ENCODE results near the gene USPL1.
"Not testable (repeated sequence)": the region's sequence is repeated elsewhere in the genome, so short reads cannot be mapped to it uniquely, and the experiment has no call there.

Gene USPL1

GRCh38 chr13:30587739-30588138 lies 30.0 kb upstream of the USPL1 start:
- Histone ChIP-seq H3K4me3 (ENCODE audit: low read depth in 1 of 2, low read length in 2 of 2) (no peak overlapping the region), H3K36me3 (ENCODE audit: insufficient read depth, low read length) (no peaks in the 10 kb centered on the region)

DNA sequence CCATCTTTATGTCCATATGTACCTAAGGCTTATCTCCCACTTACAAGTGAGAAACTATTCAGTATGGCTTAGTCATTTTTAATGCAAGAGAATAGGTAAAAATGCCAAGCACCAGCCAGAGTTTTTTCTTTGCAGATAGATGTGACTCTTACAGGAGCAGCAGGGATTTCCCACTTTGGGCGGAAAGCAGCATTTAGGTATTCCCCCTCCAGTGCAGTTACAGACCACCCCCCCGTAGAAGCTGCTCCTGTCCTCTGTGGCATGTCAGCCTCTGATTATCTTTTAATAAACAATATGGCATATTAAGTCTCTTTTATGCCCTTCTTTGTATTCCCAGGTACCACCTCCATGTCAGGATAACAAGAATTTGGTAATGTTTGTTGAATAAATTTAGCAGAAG lies 24.7 kb upstream of the USPL1 start:
- Histone ChIP-seq H3K4me1 (ENCODE audit: insufficient read depth, low read length) (no peaks in the 10 kb centered on the region), H3K4me3 (ENCODE audit: low read depth in 1 of 2, low read length in 2 of 2) (no peak overlapping the region), H3K9ac (ENCODE audit: low read length) (no peak overlapping the region), H3K27ac (ENCODE audit: low read depth, low read length) (no peak overlapping the region), H3K36me3 (ENCODE audit: insufficient read depth, low read length) (no peaks in the 10 kb centered on the region), H3K9me3 (ENCODE audit: low read length) (no peaks in the 10 kb centered on the region), H3K27me3 (ENCODE audit: control insufficient read depth in 1 of 2, insufficient read depth in 2 of 2, low read length in 2 of 2) (no peaks in the 10 kb centered on the region)

More at GRCh38 chr13:30587739-30588138, 30.0 kb upstream of the USPL1 start:
- no peaks in the 10 kb centered on the region for H3K27me3 ChIP-seq (ENCODE audit: control insufficient read depth in 1 of 2, insufficient read depth in 2 of 2, low read length in 2 of 2)
- H3K4me1 ChIP-seq (ENCODE audit: insufficient read depth, low read length) = no peaks in the 10 kb centered on the region
- H3K9me3 ChIP-seq (ENCODE audit: low read length) = no peaks in the 10 kb centered on the region
- no peak overlapping the region for H3K27ac ChIP-seq (ENCODE audit: low read depth, low read length)
- no peak overlapping the region for H3K9ac ChIP-seq (ENCODE audit: low read length)

GRCh38 chr13:30600496-30600895 lies 17.2 kb upstream of the USPL1 start:
- Histone ChIP-seq H3K27me3 (ENCODE audit: control insufficient read depth in 1 of 2, insufficient read depth in 2 of 2, low read length in 2 of 2) (no peaks in the 10 kb centered on the region), H3K36me3 (ENCODE audit: insufficient read depth, low read length) (no peaks in the 10 kb centered on the region), H3K9me3 (ENCODE audit: low read length) (no peaks in the 10 kb centered on the region), H3K27ac (ENCODE audit: low read depth, low read length) (no peak overlapping the region), H3K4me3 (ENCODE audit: low read depth in 1 of 2, low read length in 2 of 2) (no peak overlapping the region), H3K9ac (ENCODE audit: low read length) (no peak overlapping the region), H3K4me1 (ENCODE audit: insufficient read depth, low read length) (no peaks in the 10 kb centered on the region)

GRCh38 chr13:30601836-30602235 lies 15.9 kb upstream of the USPL1 start:
- no peaks in the 10 kb centered on the region for H3K27me3 ChIP-seq (ENCODE audit: control insufficient read depth in 1 of 2, insufficient read depth in 2 of 2, low read length in 2 of 2)
- H3K4me3 ChIP-seq (ENCODE audit: low read depth in 1 of 2, low read length in 2 of 2) = no peak overlapping the region
- no peaks in the 10 kb centered on the region for H3K9me3 ChIP-seq (ENCODE audit: low read length)
- no peaks in the 10 kb centered on the region for H3K36me3 ChIP-seq (ENCODE audit: insufficient read depth, low read length)
- H3K4me1 ChIP-seq (ENCODE audit: insufficient read depth, low read length) = no peaks in the 10 kb centered on the region
- no peak overlapping the region for H3K27ac ChIP-seq (ENCODE audit: low read depth, low read length)
- H3K9ac ChIP-seq (ENCODE audit: low read length) = no peak overlapping the region

DNA sequence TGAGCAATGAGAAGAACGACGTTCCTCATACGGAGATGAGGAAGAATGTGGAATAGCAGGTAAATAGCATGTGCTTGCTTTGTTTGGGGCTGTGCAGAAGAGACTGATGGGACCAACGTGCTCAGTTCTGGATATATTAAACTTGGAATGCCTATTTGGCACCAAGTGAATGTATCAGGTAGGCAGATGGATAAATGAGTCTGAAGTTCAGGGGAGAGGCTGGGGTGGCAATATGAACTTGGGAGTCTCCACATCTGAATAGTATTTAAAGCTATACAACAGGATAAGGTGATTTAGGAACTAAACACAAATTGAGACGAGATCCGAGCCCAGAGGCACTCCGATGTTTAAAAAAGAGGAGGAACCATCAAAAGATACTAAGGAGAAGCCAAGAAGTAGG lies 12.7 kb upstream of the USPL1 start:
- Histone ChIP-seq H3K27me3 (ENCODE audit: control insufficient read depth in 1 of 2, insufficient read depth in 2 of 2, low read length in 2 of 2) (no peaks in the 10 kb centered on the region), H3K9ac (ENCODE audit: low read length) (no peak overlapping the region), H3K27ac (ENCODE audit: low read depth, low read length) (no peak overlapping the region), H3K36me3 (ENCODE audit: insufficient read depth, low read length) (no peaks in the 10 kb centered on the region), H3K4me3 (ENCODE audit: low read depth in 1 of 2, low read length in 2 of 2) (no peak overlapping the region), H3K4me1 (ENCODE audit: insufficient read depth, low read length) (no peaks in the 10 kb centered on the region), H3K9me3 (ENCODE audit: low read length) (no peaks in the 10 kb centered on the region)

DNA sequence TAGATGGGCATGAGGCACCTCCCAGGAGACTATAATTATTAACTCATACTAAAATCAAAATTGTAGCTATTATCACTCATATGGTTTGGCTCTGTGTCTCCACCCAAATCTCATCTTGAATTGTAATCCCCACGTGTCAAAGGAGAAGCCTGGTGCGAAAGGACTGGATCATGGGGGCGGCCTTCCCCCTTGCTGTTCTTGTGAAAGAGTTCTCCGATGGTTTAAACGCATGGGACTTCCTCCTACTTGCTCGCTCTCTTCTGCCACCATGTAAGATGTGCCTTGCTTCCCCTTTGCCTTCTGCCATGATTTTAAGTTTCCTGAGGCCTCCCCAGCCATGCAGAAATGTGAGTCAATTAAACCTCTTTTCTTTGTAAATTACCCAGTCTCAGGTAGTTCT lies 10.5 kb upstream of the USPL1 start:
- not testable (repeated sequence) for H3K27me3 ChIP-seq (ENCODE audit: control insufficient read depth in 1 of 2, insufficient read depth in 2 of 2, low read length in 2 of 2); H3K9me3 ChIP-seq (ENCODE audit: low read length); H3K27ac ChIP-seq (ENCODE audit: low read depth, low read length); H3K9ac ChIP-seq (ENCODE audit: low read length); H3K36me3 ChIP-seq (ENCODE audit: insufficient read depth, low read length); H3K4me1 ChIP-seq (ENCODE audit: insufficient read depth, low read length); H3K4me3 ChIP-seq (ENCODE audit: low read depth in 1 of 2, low read length in 2 of 2)

GRCh38 chr13:30607908-30608307 lies 9.8 kb upstream of the USPL1 start:
- Histone ChIP-seq H3K9me3 (ENCODE audit: low read length) (no peaks in the 10 kb centered on the region), H3K9ac (ENCODE audit: low read length) (no peak overlapping the region), H3K4me1 (ENCODE audit: insufficient read depth, low read length) (no peaks in the 10 kb centered on the region), H3K36me3 (ENCODE audit: insufficient read depth, low read length) (no peaks in the 10 kb centered on the region), H3K27me3 (ENCODE audit: control insufficient read depth in 1 of 2, insufficient read depth in 2 of 2, low read length in 2 of 2) (no peaks in the 10 kb centered on the region), H3K4me3 (ENCODE audit: low read depth in 1 of 2, low read length in 2 of 2) (no peak overlapping the region), H3K27ac (ENCODE audit: low read depth, low read length) (no peak overlapping the region)

GRCh38 chr13:30608364-30608763 lies 9.4 kb upstream of the USPL1 start:
- H3K4me1 ChIP-seq (ENCODE audit: insufficient read depth, low read length) = no peaks in the 10 kb centered on the region
- H3K27me3 ChIP-seq (ENCODE audit: control insufficient read depth in 1 of 2, insufficient read depth in 2 of 2, low read length in 2 of 2) = no peaks in the 10 kb centered on the region
- H3K27ac ChIP-seq (ENCODE audit: low read depth, low read length) = no peak overlapping the region
- no peak overlapping the region for H3K9ac ChIP-seq (ENCODE audit: low read length)
- H3K9me3 ChIP-seq (ENCODE audit: low read length) = no peaks in the 10 kb centered on the region
- H3K36me3 ChIP-seq (ENCODE audit: insufficient read depth, low read length) = no peaks in the 10 kb centered on the region
- H3K4me3 ChIP-seq (ENCODE audit: low read depth in 1 of 2, low read length in 2 of 2) = no peak overlapping the region

- H3K9ac ChIP-seq (ENCODE audit: low read length) = no peak overlapping the region
- H3K27me3 ChIP-seq (ENCODE audit: control insufficient read depth in 1 of 2, insufficient read depth in 2 of 2, low read length in 2 of 2) = no peaks in the 10 kb centered on the region
- no peaks in the 10 kb centered on the region for H3K9me3 ChIP-seq (ENCODE audit: low read length)
- no peaks in the 10 kb centered on the region for H3K36me3 ChIP-seq (ENCODE audit: insufficient read depth, low read length)
- H3K4me3 ChIP-seq (ENCODE audit: low read depth in 1 of 2, low read length in 2 of 2) = no peak overlapping the region
- H3K4me1 ChIP-seq (ENCODE audit: insufficient read depth, low read length) = peaks cover 5% of the 10 kb centered on the region
- H3K27ac ChIP-seq (ENCODE audit: low read depth, low read length) = no peak overlapping the region
These were observed 7.4 kb upstream of the USPL1 start for GRCh38 chr13:30610311-30610710.

DNA sequence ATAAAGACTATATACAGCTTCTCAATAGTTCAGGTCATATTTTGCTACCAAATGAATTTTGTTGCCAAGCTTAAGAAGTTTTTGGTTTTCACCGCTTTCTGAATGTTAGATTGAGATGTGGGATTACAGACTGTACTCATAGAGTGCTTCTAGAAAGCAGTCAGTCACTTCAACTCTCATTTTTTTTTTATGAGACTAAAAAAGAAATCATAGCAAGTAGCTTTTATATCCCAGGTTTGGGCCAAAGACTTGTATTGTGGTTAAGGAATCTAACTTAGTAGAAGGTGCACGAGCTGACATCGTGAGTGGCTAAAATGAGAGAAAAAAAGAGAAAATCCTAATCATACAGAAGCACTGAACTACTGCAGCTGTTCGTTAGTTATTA lies 2.2 kb upstream of the USPL1 start:
- no peaks in the 10 kb centered on the region for H3K9me3 ChIP-seq (ENCODE audit: low read length)
- H3K27me3 ChIP-seq (ENCODE audit: control insufficient read depth in 1 of 2, insufficient read depth in 2 of 2, low read length in 2 of 2) = no peaks in the 10 kb centered on the region
- H3K9ac ChIP-seq (ENCODE audit: low read length) = peak overlapping the region; percentile 97

DNA sequence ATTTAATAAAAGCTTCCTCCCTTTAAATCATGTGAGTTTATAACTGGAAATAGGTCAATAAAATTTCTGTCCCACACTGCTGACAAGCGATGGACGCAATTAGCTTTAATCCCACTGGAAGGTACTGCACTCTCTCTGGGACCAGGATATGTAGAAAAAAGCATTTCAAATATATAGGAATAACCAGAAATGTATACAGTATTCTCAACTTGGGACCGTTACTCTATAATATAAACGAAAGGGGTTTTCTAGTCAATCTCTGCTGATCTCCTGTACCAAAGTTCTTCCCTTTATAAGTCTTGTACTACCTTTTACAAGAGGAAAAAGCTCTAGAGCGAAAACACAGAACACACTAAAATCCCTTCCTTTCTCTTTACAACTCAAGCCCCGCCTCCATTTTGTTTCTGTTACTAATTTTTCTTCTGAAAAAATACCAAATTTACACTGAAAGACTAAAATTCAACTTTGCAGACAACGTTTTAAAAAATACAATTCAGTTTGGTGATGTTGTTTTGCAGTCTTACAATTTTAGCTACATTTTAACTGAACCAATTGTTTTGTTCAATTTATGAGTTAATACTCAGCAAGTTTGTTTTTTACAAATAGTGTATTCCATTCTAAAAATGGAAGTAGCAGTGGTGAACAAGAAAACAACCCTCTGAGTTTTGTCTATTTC lies 1.7 kb upstream of the USPL1 start:
- peak overlapping the region; percentile 100 for H3K27ac ChIP-seq (ENCODE audit: low read depth, low read length)
- peaks cover 25% of the 10 kb centered on the region for H3K4me1 ChIP-seq (ENCODE audit: insufficient read depth, low read length)
- no peaks in the 10 kb centered on the region for H3K9me3 ChIP-seq (ENCODE audit: low read length)
- peak overlapping the region; percentile 45 to 85 for H3K4me3 ChIP-seq (ENCODE audit: low read depth in 1 of 2, low read length in 2 of 2)
- peak overlapping the region; percentile 97 for H3K9ac ChIP-seq (ENCODE audit: low read length)
- no peaks in the 10 kb centered on the region for H3K27me3 ChIP-seq (ENCODE audit: control insufficient read depth in 1 of 2, insufficient read depth in 2 of 2, low read length in 2 of 2)
- no peaks in the 10 kb centered on the region for H3K36me3 ChIP-seq (ENCODE audit: insufficient read depth, low read length)

More for the DNA sequence above, 2.2 kb upstream of the USPL1 start:
- Histone ChIP-seq H3K36me3 (ENCODE audit: insufficient read depth, low read length) (no peaks in the 10 kb centered on the region), H3K4me3 (ENCODE audit: low read depth in 1 of 2, low read length in 2 of 2) (peak overlapping the region; percentile 24 to 85), H3K4me1 (ENCODE audit: insufficient read depth, low read length) (peaks cover 23% of the 10 kb centered on the region), H3K27ac (ENCODE audit: low read depth, low read length) (peak overlapping the region; percentile 100)

DNA sequence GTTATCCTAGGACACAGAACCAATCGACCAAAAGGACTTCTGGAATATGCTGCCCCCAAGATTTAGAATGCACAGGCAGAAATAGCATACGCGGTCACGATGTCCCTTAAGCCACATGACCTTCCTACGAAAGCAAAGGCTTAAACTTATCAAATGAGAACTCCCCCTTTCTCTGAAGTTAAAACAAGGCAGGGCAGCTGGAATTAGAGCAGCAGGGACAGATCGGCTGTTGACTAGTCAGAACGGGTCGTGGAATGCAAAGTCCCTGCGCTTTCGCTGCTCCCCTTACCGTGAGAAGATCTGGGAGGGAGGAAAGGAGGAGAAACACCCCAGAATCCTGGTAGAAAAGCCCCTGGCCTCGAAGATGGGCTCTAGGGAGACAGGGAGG lies 799 bp upstream of the USPL1 start:
- H3K27me3 ChIP-seq (ENCODE audit: control insufficient read depth in 1 of 2, insufficient read depth in 2 of 2, low read length in 2 of 2) = no peaks in the 10 kb centered on the region

More for the DNA sequence above, 799 bp upstream of the USPL1 start:
- peak overlapping the region; percentile 45 to 85 for H3K4me3 ChIP-seq (ENCODE audit: low read depth in 1 of 2, low read length in 2 of 2)
- peaks cover under 1% of the 10 kb centered on the region for H3K36me3 ChIP-seq (ENCODE audit: insufficient read depth, low read length)
- peak overlapping the region; percentile 100 for H3K27ac ChIP-seq (ENCODE audit: low read depth, low read length)
- H3K4me1 ChIP-seq (ENCODE audit: insufficient read depth, low read length) = peaks cover 25% of the 10 kb centered on the region
- H3K9me3 ChIP-seq (ENCODE audit: low read length) = no peaks in the 10 kb centered on the region
- peak overlapping the region; percentile 97 for H3K9ac ChIP-seq (ENCODE audit: low read length)

Measured in muscle layer of colon (tissue), 2 donors.